Calu3 (cell line): ENCODE data around the gene SHROOM3. TPM values are rescaled to one million over a fixed set of nuclear protein-coding genes. Genes with fewer than 3 reads are reported as not detected.

ENCODE experiments used
- BruUV-seq: library from RNA; stranded (reverse); fragments of 400-500 nt; replicated peaks from 2 replicates; lab custom pipeline; 2021; lab: Mats Ljungman, UMichigan
- CTCF ChIA-PET: fragments of 300-600 bp; sonication (Branson Sonifier 250); formaldehyde crosslinking; loops from one replicate; lab custom pipeline; 2022; ENCODE audit warnings: antibody characterized with exemption; lab: Charles Lee
- DNase-seq: peaks from one replicate; pipeline ENCODE4 v3.0.0; 2022
- H3K27ac Mint-ChIP-seq: one replicate; pipeline ENCODE4 v1.8.0; 2022; ENCODE audit warnings: mixed read lengths; ENCODE audit not compliant: unreplicated experiment
- H3K27me3 Mint-ChIP-seq: one replicate; pipeline ENCODE4 v1.8.0; 2022; ENCODE audit warnings: mixed read lengths; ENCODE audit not compliant: unreplicated experiment
- H3K36me3 Mint-ChIP-seq: one replicate; pipeline ENCODE4 v1.8.0; 2022; ENCODE audit warnings: mild to moderate bottlenecking, moderate library complexity, mixed read lengths; ENCODE audit not compliant: insufficient read depth, unreplicated experiment
- H3K4me1 Mint-ChIP-seq: one replicate; pipeline ENCODE4 v1.8.0; 2022; ENCODE audit warnings: mild to moderate bottlenecking, low read depth, mixed read lengths; ENCODE audit not compliant: unreplicated experiment
- H3K4me3 Mint-ChIP-seq: one replicate; pipeline ENCODE4 v1.8.0; 2022; ENCODE audit warnings: mild to moderate bottlenecking, low read depth, moderate library complexity, mixed read lengths; ENCODE audit not compliant: unreplicated experiment
- H3K9me3 Mint-ChIP-seq: one replicate; pipeline ENCODE4 v1.8.0; 2022; ENCODE audit warnings: low read depth, mixed read lengths; ENCODE audit not compliant: unreplicated experiment
- intact Hi-C: fragments of 100-400 bp; cut with micrococcal nuclease; formaldehyde crosslinking; loops from one replicate; pipeline ENCODE4 v1.10.0; 2022; ENCODE audit not compliant: unreplicated experiment
- total RNA-seq: library from RNA; stranded (reverse); gene quantifications from 2 replicates; pipeline ENCODE4 v1.2.3, GENCODE V29; 2022
- TF ChIP-seq, protein P1 (sequence below): fragments of 200-600 bp; IDR thresholded peaks from one replicate; pipeline ENCODE4 v1.8.0; 2022; ENCODE audit warnings: antibody characterized with exemption; ENCODE audit not compliant: unreplicated experiment

Gene SHROOM3
- total RNA-seq, 1 experiment from 2014 or later: 114 TPM

DNA sequence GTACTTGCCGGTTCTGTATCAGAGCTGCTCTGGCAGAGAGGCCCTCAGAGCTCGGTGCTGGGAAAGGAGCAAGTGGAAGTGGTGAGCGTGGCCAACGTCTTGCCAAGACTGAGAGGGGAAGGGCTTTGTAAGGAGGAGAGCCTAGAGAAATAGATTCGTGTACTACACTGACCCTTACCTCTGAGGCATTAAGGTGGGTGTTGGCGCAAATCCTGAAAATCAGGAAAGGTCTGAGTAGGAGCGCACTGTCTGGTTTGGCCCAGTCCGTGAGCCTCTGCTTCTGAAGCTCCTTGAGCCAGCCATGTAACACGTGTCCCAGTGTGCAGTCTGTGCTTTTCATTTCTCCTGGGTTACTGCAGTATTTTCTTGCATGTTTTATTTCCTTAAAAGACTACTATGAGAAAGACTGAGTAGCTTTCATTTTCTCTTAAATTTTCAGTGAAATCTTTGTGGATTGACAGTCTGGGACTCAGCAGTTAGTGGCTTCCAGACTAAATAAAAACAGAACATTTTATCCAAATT, 322.4 kb downstream of the SHROOM3 start:
- CTCF ChIA-PET: interaction anchor here (0.6 to 1.0 kb wide), 4 partner anchors 12 to 322 kb away, joined by 3 to 4 read pairs (median 4); no protein-coding TSS in a partner anchor
- H3K4me3 Mint-ChIP-seq: no peak overlapping the region
- BruUV-seq: no TSS peak
- intact Hi-C loops: no loop called here
- no peaks in the 10 kb centered on the region for H3K27me3 Mint-ChIP-seq
- peaks cover 10% of the 10 kb centered on the region for H3K4me1 Mint-ChIP-seq
- DNase-seq: no peak
- TF ChIP-seq, protein P1, sequence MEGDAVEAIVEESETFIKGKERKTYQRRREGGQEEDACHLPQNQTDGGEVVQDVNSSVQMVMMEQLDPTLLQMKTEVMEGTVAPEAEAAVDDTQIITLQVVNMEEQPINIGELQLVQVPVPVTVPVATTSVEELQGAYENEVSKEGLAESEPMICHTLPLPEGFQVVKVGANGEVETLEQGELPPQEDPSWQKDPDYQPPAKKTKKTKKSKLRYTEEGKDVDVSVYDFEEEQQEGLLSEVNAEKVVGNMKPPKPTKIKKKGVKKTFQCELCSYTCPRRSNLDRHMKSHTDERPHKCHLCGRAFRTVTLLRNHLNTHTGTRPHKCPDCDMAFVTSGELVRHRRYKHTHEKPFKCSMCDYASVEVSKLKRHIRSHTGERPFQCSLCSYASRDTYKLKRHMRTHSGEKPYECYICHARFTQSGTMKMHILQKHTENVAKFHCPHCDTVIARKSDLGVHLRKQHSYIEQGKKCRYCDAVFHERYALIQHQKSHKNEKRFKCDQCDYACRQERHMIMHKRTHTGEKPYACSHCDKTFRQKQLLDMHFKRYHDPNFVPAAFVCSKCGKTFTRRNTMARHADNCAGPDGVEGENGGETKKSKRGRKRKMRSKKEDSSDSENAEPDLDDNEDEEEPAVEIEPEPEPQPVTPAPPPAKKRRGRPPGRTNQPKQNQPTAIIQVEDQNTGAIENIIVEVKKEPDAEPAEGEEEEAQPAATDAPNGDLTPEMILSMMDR: no peak
- no peak overlapping the region for H3K27ac Mint-ChIP-seq
- no peaks in the 10 kb centered on the region for H3K9me3 Mint-ChIP-seq
- H3K36me3 Mint-ChIP-seq: peaks cover 43% of the 10 kb centered on the region

DNA sequence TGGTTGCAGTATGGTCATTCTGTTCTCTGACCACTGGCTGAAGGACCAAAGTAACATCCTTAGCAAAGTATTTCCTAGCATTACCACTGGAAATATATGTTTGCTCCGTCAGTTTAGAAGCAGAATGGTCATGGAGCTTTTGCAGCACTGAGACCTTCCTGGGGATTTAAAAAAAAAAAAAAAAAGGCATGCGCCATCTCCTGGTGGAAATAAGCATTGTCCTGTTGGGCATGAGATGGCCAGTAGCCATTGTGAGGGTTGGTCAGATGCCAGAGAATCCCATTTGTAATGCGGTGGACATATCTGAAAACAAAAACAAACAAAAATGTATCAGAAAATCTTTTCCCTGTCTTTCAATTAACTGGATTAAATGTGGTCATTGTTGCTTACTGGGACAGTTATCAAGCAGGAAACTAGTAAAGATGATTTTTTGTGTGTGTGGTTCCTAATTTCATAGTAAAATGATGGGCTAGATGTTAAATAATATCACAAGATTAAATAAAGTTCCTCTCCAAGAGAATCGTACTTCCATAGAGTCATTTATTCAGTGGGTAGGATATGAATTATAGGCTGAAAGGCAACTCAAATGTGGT, 323.4 kb downstream of the SHROOM3 start:
- Mint-ChIP-seq H3K27ac (no peak overlapping the region), H3K4me3 (no peak overlapping the region), H3K36me3 (peaks cover 44% of the 10 kb centered on the region), H3K9me3 (no peaks in the 10 kb centered on the region), H3K4me1 (peaks cover 10% of the 10 kb centered on the region), H3K27me3 (no peaks in the 10 kb centered on the region)
- CTCF ChIA-PET: interaction anchor here (0.6 to 0.7 kb wide), 3 partner anchors 11 to 323 kb away, joined by 3 to 4 read pairs (median 3); no protein-coding TSS in a partner anchor
- intact Hi-C loops: no loop called here
- DNase-seq: peak; percentile 50
- TF ChIP-seq, protein P1: peak; percentile 43
- no TSS peak for BruUV-seq

- H3K4me1 Mint-ChIP-seq: peaks cover 10% of the 10 kb centered on the region
- BruUV-seq: no TSS peak
- peaks cover 44% of the 10 kb centered on the region for H3K36me3 Mint-ChIP-seq
- CTCF ChIA-PET: no interaction called here
- no peak overlapping the region for H3K27ac Mint-ChIP-seq
- H3K9me3 Mint-ChIP-seq: no peaks in the 10 kb centered on the region
- H3K27me3 Mint-ChIP-seq: no peaks in the 10 kb centered on the region
- TF ChIP-seq, protein P1: no peak
- DNase-seq: no peak
- no peak overlapping the region for H3K4me3 Mint-ChIP-seq
- intact Hi-C loops: no loop called here
Observed at GRCh38 chr4:76758996-76759395, 324.0 kb downstream of the SHROOM3 start.

DNA sequence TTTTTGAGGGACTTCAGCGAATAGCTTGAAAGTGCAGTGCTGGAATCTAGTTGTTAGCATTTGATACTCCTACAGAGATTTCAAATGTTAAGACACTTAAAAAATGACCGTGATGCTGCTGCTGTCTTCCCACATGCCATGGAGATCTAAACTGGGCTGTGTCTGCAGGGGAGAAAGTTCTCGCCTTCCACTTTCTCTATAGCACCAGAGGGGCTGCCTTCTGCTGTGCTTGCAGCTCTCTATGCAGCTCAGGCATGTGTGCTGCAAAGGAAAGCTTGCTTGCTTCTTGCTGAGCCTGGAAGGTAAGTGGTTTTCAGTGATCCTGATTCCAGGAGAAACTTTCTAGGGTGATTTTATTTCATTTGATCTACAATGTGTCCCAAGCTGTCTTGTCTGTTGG, 325.2 kb downstream of the SHROOM3 start:
- CTCF ChIA-PET: interaction anchor here (0.6 kb wide), 1 partner anchor 70 kb away, joined by 4 read pairs; no protein-coding TSS in a partner anchor
- no peaks in the 10 kb centered on the region for H3K9me3 Mint-ChIP-seq
- H3K27ac Mint-ChIP-seq: no peak overlapping the region
- no peak for DNase-seq
- H3K27me3 Mint-ChIP-seq: no peaks in the 10 kb centered on the region
- intact Hi-C loops: no loop called here
- H3K4me1 Mint-ChIP-seq: peaks cover 10% of the 10 kb centered on the region
- no TSS peak for BruUV-seq
- H3K4me3 Mint-ChIP-seq: no peak overlapping the region
- TF ChIP-seq, protein P1: no peak
- peaks cover 51% of the 10 kb centered on the region for H3K36me3 Mint-ChIP-seq
